GM21737 (cell line): ENCODE measurements around the gene ETV4.

ENCODE experiments used
- ATAC-seq: cut with Tn5 transposase; IDR thresholded peaks from one replicate; pipeline ENCODE4 v1.9.1; 2021; ENCODE audit warnings: mild to moderate bottlenecking, moderate library complexity; ENCODE audit not compliant: unreplicated experiment

Gene ETV4

GRCh38 chr17:43546319-43547188, at the start of gene ETV4:
TSS of gene ETV4 (minus strand) at chr17:43546340. CDS start at chr17:43545617, 723 bp downstream.
- peak; percentile 71 for ATAC-seq

- ATAC-seq: no peak
Measured at GRCh38 chr17:43595466-43595865, 49.3 kb upstream of the ETV4 start.

GRCh38 chr17:43591779-43592562, 45.8 kb upstream of the ETV4 start:
- ATAC-seq: no peak

- ATAC-seq: no peak
Measured at GRCh38 chr17:43591001-43591400, 44.9 kb upstream of the ETV4 start.

GRCh38 chr17:43588664-43589435, 42.7 kb upstream of the ETV4 start:
- no peak for ATAC-seq

GRCh38 chr17:43588121-43588520, 42.0 kb upstream of the ETV4 start:
- ATAC-seq: no peak

GRCh38 chr17:43587647-43588046, 41.5 kb upstream of the ETV4 start:
- no peak for ATAC-seq

- no peak for ATAC-seq
Measured at GRCh38 chr17:43584666-43585102, 38.5 kb upstream of the ETV4 start.

- no peak for ATAC-seq
Measured at GRCh38 chr17:43583332-43583731, 37.2 kb upstream of the ETV4 start.

- ATAC-seq: no peak
Measured at GRCh38 chr17:43581613-43582012, 35.5 kb upstream of the ETV4 start.

- no peak for ATAC-seq
Measured at GRCh38 chr17:43581130-43581529, 35.0 kb upstream of the ETV4 start.

GRCh38 chr17:43579566-43580140, 33.5 kb upstream of the ETV4 start:
- ATAC-seq: no peak

- ATAC-seq: peak; percentile 68
Measured at GRCh38 chr17:43578699-43579565, 32.8 kb upstream of the ETV4 start.

GRCh38 chr17:43578404-43578698, 32.2 kb upstream of the ETV4 start:
- no peak for ATAC-seq

- ATAC-seq: no peak
Measured at GRCh38 chr17:43577664-43578403, 31.7 kb upstream of the ETV4 start.

- ATAC-seq: no peak
Measured at GRCh38 chr17:43576563-43577229, 30.6 kb upstream of the ETV4 start.

GRCh38 chr17:43574896-43575525, 28.9 kb upstream of the ETV4 start:
- no peak for ATAC-seq

GRCh38 chr17:43574348-43574747, 28.2 kb upstream of the ETV4 start:
- no peak for ATAC-seq
